Measurements from ENCODE around the gene WNK2. TPM values are rescaled to one million over a fixed set of nuclear protein-coding genes. Genes with fewer than 3 reads are reported as not detected.
"Not testable (repeated sequence)": the region's sequence is repeated elsewhere in the genome, so short reads cannot be mapped to it uniquely, and the experiment has no call there.

WNK2 gene
- total RNA-seq, 4 donors from 2014 or later, result 155 to 577 (median 259) TPM

- H3K27ac ChIP-seq, result no peak overlapping the region
- H3K27me3 ChIP-seq, result no peaks in the 10 kb centered on the region
- H3K4me3 ChIP-seq, result no peak overlapping the region
- no peak for DNase-seq
- no peaks in the 10 kb centered on the region for H3K36me3 ChIP-seq
- TF ChIP-seq CTCF (IDR thresholded peaks at IDR 0.05) (no peak), POLR2A (IDR thresholded peaks at IDR 0.05) (no peak)
- peaks cover 0 to 29% (median 11%) of the 10 kb centered on the region in 4 donors for H3K4me1 ChIP-seq
- no peaks in the 10 kb centered on the region for H3K9me3 ChIP-seq
Measured at GRCh38 chr9:93139365-93140182, 44.4 kb upstream of the WNK2 start.

- TF ChIP-seq POLR2A (IDR thresholded peaks at IDR 0.05) (no peak), CTCF (IDR thresholded peaks at IDR 0.05) (no peak)
- Histone ChIP-seq H3K9me3 (no peaks in the 10 kb centered on the region), H3K4me3 (no peak overlapping the region), H3K4me1 (peaks cover 0 to 15% (median 6%) of the 10 kb centered on the region in 4 donors), H3K36me3 (no peaks in the 10 kb centered on the region), H3K27ac (peak overlapping the region in 1 of 4 donors; percentile 49), H3K27me3 (no peaks in the 10 kb centered on the region)
- no peak for DNase-seq
Measured at GRCh38 chr9:93141771-93142483, 42.0 kb upstream of the WNK2 start.

GRCh38 chr9:93143830-93144530, 40.0 kb upstream of the WNK2 start:
- no peak for TF ChIP-seq POLR2A (IDR thresholded peaks at IDR 0.05)
- TF ChIP-seq CTCF (IDR thresholded peaks at IDR 0.05), result no peak
- H3K36me3 ChIP-seq, result no peaks in the 10 kb centered on the region
- peaks cover 0 to 15% (median 6%) of the 10 kb centered on the region in 4 donors for H3K4me1 ChIP-seq
- no peaks in the 10 kb centered on the region for H3K27me3 ChIP-seq
- DNase-seq, result peak in 2 of 3 donors; percentile 42 to 64
- H3K4me3 ChIP-seq, result no peak overlapping the region
- H3K9me3 ChIP-seq, result no peaks in the 10 kb centered on the region
- H3K27ac ChIP-seq, result peak overlapping the region in 3 of 4 donors; percentile 26 to 57 (median 40)

- H3K4me3 ChIP-seq, H3K27ac ChIP-seq, DNase-seq, H3K36me3 ChIP-seq, H3K27me3 ChIP-seq, H3K9me3 ChIP-seq: not testable (repeated sequence)
- peaks cover 0 to 15% (median 6%) of the 10 kb centered on the region in 4 donors for H3K4me1 ChIP-seq
Measured at GRCh38 chr9:93146696-93147095, 37.2 kb upstream of the WNK2 start.

GRCh38 chr9:93147632-93148031, 36.3 kb upstream of the WNK2 start:
- TF ChIP-seq POLR2A (IDR thresholded peaks at IDR 0.05) (no peak), CTCF (IDR thresholded peaks at IDR 0.05) (no peak)
- no peaks in the 10 kb centered on the region for H3K27me3 ChIP-seq
- no peaks in the 10 kb centered on the region for H3K9me3 ChIP-seq
- no peak overlapping the region for H3K4me3 ChIP-seq
- H3K36me3 ChIP-seq, result no peaks in the 10 kb centered on the region
- no peak overlapping the region for H3K27ac ChIP-seq
- peaks cover 0 to 15% (median 6%) of the 10 kb centered on the region in 4 donors for H3K4me1 ChIP-seq
- DNase-seq, result no peak
